A549 (cell line): ENCODE results near the gene TMPRSS11B. TPM values are rescaled to one million over a fixed set of nuclear protein-coding genes. Genes with fewer than 3 reads are reported as not detected.

Experiments used
- ATAC-seq, 2 experiments: fragments of 200-7000 bp in 1 of 2; fragments of >200 bp in 1 of 2; cut with Nextera tagmentation in 1 of 2; cut with Tn5 transposase in 1 of 2; 3 replicates each; pipeline versions ENCODE4 v1.8.0 to v1.9.1; 2018 to 2020; ENCODE audit warnings: mild to moderate bottlenecking in 1 of 2, moderate library complexity in 1 of 2
- CTCF ChIA-PET: fragments of 300-600 bp; sonication (Branson Sonifier 250); formaldehyde crosslinking; extraction: SDS; loops from one replicate; lab custom pipeline; 2021; ENCODE audit warnings: antibody characterized with exemption, inconsistent platforms; lab: Yijun Ruan, JAX
- POLR2A ChIA-PET: fragments of 350-600 bp; formaldehyde crosslinking; extraction: SDS; loops from one replicate; lab custom pipeline; 2021; ENCODE audit warnings: antibody characterized with exemption, inconsistent platforms; lab: Yijun Ruan, JAX
- DNase-seq, 2 experiments: peaks; one replicate each; pipeline versions ENCODE4 v3.0.0 to v3.0.0-alpha.2; 2011 to 2016; ENCODE audit warnings: low read depth in 1 of 2, low spot score in 1 of 2
- FAIRE-seq: peaks from 2 replicates; lab custom pipeline; 2011; peaks lifted over from hg19 to GRCh38; lab: Jason Lieb, UNC
- H3K27ac ChIP-seq, 2 experiments: fragments of >200 bp; sonication (Bioruptor Twin); formaldehyde crosslinking; 3 replicates each; pipeline ENCODE4 v1.5.1; 2016 to 2017
- H3K4me1 ChIP-seq: fragments of >200 bp; sonication (Bioruptor Twin); formaldehyde crosslinking; 3 replicates; pipeline ENCODE4 v1.6.1; 2016
- H3K4me2 ChIP-seq: fragments of >200 bp; sonication (Bioruptor Twin); formaldehyde crosslinking; 3 replicates; pipeline ENCODE4 v1.6.1; 2016
- H3K4me3 ChIP-seq: fragments of >200 bp; sonication (Bioruptor Twin); formaldehyde crosslinking; 3 replicates; pipeline ENCODE4 v1.5.1; 2016
- H3K9me3 ChIP-seq: fragments of >200 bp; sonication (Bioruptor Twin); formaldehyde crosslinking; 3 replicates; pipeline ENCODE4 v1.6.1; 2016
- BHLHE40 ChIP-seq: IDR thresholded peaks from 2 replicates; pipeline ENCODE4 v1.6.1; 2012; ENCODE audit warnings: low read depth, low read length, inconsistent platforms
- CBX2 ChIP-seq: fragments of 200-600 bp; sonication (generic); IDR thresholded peaks from 2 replicates; pipeline ENCODE4 v1.6.1; 2016; ENCODE audit warnings: low read depth, mild to moderate bottlenecking, borderline replicate concordance
- CBX8 ChIP-seq: fragments of 200-600 bp; sonication (generic); IDR thresholded peaks from 2 replicates; pipeline ENCODE4 v1.6.1; 2016
- CHD2 ChIP-seq: fragments of 150-350 bp; IDR thresholded peaks from 2 replicates; pipeline ENCODE4 v1.6.1; 2014; ENCODE audit warnings: low read length; ENCODE audit not compliant: partially characterized antibody
- FOSB ChIP-seq: fragments of 250-450 bp; sonication (Bioruptor Pico); IDR thresholded peaks from 2 replicates; pipeline ENCODE4 v1.5.0; 2020; ENCODE audit warnings: mild to moderate bottlenecking, moderate library complexity
- FOSL2 ChIP-seq, 2 experiments: fragments of 450-650 bp in 1 of 2; fragments of >200 bp in 1 of 2; sonication (Bioruptor Twin) in 1 of 2; formaldehyde crosslinking; IDR thresholded peaks; 2 replicates each; pipeline versions ENCODE4 v1.5.0 to v1.6.1; 2016 to 2020; ENCODE audit warnings: mild to moderate bottlenecking in 1 of 2, moderate library complexity in 1 of 2
- FOXS1 ChIP-seq: fragments of 250-450 bp; sonication (Bioruptor Pico); IDR thresholded peaks from 2 replicates; pipeline ENCODE4 v1.5.0; 2020; ENCODE audit warnings: mild to moderate bottlenecking, moderate library complexity
- HDAC2 ChIP-seq: fragments of 200-600 bp; sonication (generic); IDR thresholded peaks from 2 replicates; pipeline ENCODE4 v1.6.1; 2016
- HEYL ChIP-seq: fragments of 250-450 bp; sonication (Bioruptor Pico); IDR thresholded peaks from 2 replicates; pipeline ENCODE4 v1.8.0; 2021; ENCODE audit warnings: mild to moderate bottlenecking, moderate library complexity
- JUN ChIP-seq, 2 experiments: fragments of >200 bp; sonication (Bioruptor Twin); formaldehyde crosslinking; IDR thresholded peaks; 2 replicates in 1 of 2; 3 replicates in 1 of 2; pipeline ENCODE4 v1.6.1; 2016 to 2017
- JUNB ChIP-seq: fragments of >200 bp; sonication (Bioruptor Twin); formaldehyde crosslinking; IDR thresholded peaks from 2 replicates; pipeline ENCODE4 v1.6.1; 2016
- KDM1A ChIP-seq: fragments of 200-600 bp; sonication (generic); IDR thresholded peaks from 2 replicates; pipeline ENCODE4 v1.6.1; 2016; ENCODE audit warnings: low read depth, mild to moderate bottlenecking
- KDM5A ChIP-seq: fragments of 200-600 bp; sonication (generic); IDR thresholded peaks from 2 replicates; pipeline ENCODE4 v1.6.1; 2016; ENCODE audit warnings: antibody characterized with exemption, mild to moderate bottlenecking
- MAFK ChIP-seq: fragments of 450-650 bp; IDR thresholded peaks from 2 replicates; pipeline ENCODE4 v1.6.1; 2014; ENCODE audit not compliant: partially characterized antibody
- MAZ ChIP-seq: fragments of 150-350 bp; IDR thresholded peaks from 2 replicates; pipeline ENCODE4 v1.6.1; 2014; ENCODE audit warnings: antibody characterized with exemption, low read depth, low read length, borderline replicate concordance
- NFE2L2 ChIP-seq: fragments of 150-350 bp; conservative IDR thresholded peaks from 2 replicates; pipeline ENCODE4 v1.6.1; 2014; ENCODE audit warnings: low read length
- NR3C1 ChIP-seq: fragments of >200 bp; sonication (Bioruptor Twin); formaldehyde crosslinking; IDR thresholded peaks from 3 replicates; pipeline ENCODE4 v1.6.1; 2017
- PHF8 ChIP-seq: fragments of 200-600 bp; sonication (generic); IDR thresholded peaks from 2 replicates; pipeline ENCODE4 v1.6.1; 2016; ENCODE audit warnings: low read depth, mild to moderate bottlenecking, antibody characterized with exemption, moderate library complexity, borderline replicate concordance
- POLR2A ChIP-seq: IDR thresholded peaks from 2 replicates; pipeline ENCODE4 v1.6.1; 2012; ENCODE audit warnings: mild to moderate bottlenecking, low read length
- RAD21 ChIP-seq, 2 experiments: fragments of >200 bp in 1 of 2; sonication (Bioruptor Twin) in 1 of 2; formaldehyde crosslinking in 1 of 2; IDR thresholded peaks in 1 of 2; conservative IDR thresholded peaks in 1 of 2; 2 replicates in 1 of 2; 3 replicates in 1 of 2; pipeline ENCODE4 v1.6.1; 2012 to 2018; ENCODE audit warnings: inconsistent platforms in 1 of 2
- SMC3 ChIP-seq: fragments of >200 bp; sonication (Bioruptor Twin); formaldehyde crosslinking; IDR thresholded peaks from 3 replicates; pipeline ENCODE4 v1.6.1; 2018; ENCODE audit warnings: inconsistent platforms
- TP53 ChIP-seq: fragments of 250-450 bp; sonication (Bioruptor Pico); IDR thresholded peaks from 2 replicates; pipeline ENCODE4 v1.5.0; 2021; ENCODE audit warnings: mild to moderate bottlenecking, moderate library complexity
- WGBS: methylation state at CpG from one replicate; pipeline ENCODE4 v1.1.6; 2017; ENCODE audit errors: missing lambda C conversion rate; 5-methylcytosine and 5-hydroxymethylcytosine counted together
- polyA plus RNA-seq, 4 experiments: library from polyadenylated mRNA; depleted of rRNA in 3 of 4; stranded (reverse); fragments of >200 nt; fragmentation: RNase III in 1 of 4; extraction: RNeasy Plus Mini Kit Qiagen cat#74134 plus additional on column Dnase treatment in 1 of 4; gene quantifications; 2 replicates in 3 of 4; 3 replicates in 1 of 4; pipeline ENCODE4 v1.2.3, GENCODE V29; 2011 to 2017
- TF ChIP-seq, protein P1 (sequence below): fragments of >200 bp; sonication (Bioruptor Twin); formaldehyde crosslinking; IDR thresholded peaks from 3 replicates; pipeline ENCODE4 v1.5.1; 2016
- TF ChIP-seq, protein P2 (sequence below): fragments of 200-600 bp; sonication (generic); IDR thresholded peaks from 2 replicates; pipeline ENCODE4 v1.6.1; 2016; ENCODE audit warnings: antibody characterized with exemption, mild to moderate bottlenecking, moderate library complexity
- TF ChIP-seq, protein P3 (sequence below): fragments of 250-450 bp; sonication (Bioruptor Pico); IDR thresholded peaks from 2 replicates; pipeline ENCODE4 v1.5.0; 2021; ENCODE audit warnings: mild to moderate bottlenecking, moderate library complexity, borderline replicate concordance
- TF ChIP-seq, protein P4 (sequence below): IDR thresholded peaks from 2 replicates; pipeline ENCODE4 v1.6.1; 2012

The TMPRSS11B gene
- polyA plus RNA-seq, 2 of the 4 experiments (the other 2 are of a cell fraction), result not detected

DNA sequence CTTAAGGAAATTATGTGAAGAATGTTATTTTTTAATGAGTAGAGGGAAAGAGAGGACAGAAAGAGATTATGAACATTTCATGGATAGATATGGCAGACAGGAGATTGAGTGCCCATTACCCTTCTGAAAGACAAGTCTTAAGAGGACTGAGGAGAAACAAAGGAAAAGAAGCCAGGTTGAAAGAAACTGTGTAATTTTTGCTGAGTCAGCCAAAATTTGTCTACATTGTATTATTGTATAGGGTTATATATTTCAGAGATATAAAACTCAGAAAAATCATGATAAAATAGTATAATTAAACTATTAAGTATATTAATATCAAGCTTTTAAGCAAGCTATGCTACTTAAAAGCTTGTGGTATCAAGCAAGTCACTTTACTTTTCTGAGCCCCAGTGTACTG lies 4.9 kb downstream of the TMPRSS11B start:
- TF ChIP-seq MAFK (peak; percentile 96), KDM1A (no peak), FOSL2 (IDR thresholded peaks at IDR 0.05) (no peak), FOSL2 (CRISPR knock-in tag; IDR thresholded peaks at IDR 0.05) (no peak)
- Histone ChIP-seq H3K4me3 (no peak overlapping the region), H3K27ac (no peak overlapping the region), H3K4me1 (no peaks in the 10 kb centered on the region), H3K9me3 (no peaks in the 10 kb centered on the region), H3K4me2 (no peak overlapping the region)
- no peak for ATAC-seq
- ChIA-PET CTCF (no interaction called here), POLR2A (no interaction called here)
- FAIRE-seq, result no peak
- DNase-seq, result no peak

DNA sequence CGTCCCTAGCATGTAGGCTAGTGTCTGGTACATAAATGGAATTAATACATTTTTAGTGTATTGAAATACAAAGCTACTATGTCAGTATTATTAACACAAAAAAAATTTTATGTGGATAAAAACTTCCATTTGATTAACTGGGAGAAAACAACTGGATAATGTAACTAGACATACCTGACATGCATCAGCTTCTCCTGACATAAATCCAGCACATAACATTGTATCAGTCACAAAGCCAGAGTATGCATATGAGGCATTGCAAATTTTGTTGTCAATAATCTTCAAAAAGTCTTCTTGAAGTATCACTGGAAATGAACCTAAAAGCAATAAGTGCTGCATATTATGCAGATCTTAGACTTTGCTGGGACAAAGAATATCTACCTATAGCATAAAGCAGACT lies 16.9 kb downstream of the TMPRSS11B start:
- no peak for FAIRE-seq
- 3% methylated on average over 1 of the region's 1 CpG for WGBS

DNA sequence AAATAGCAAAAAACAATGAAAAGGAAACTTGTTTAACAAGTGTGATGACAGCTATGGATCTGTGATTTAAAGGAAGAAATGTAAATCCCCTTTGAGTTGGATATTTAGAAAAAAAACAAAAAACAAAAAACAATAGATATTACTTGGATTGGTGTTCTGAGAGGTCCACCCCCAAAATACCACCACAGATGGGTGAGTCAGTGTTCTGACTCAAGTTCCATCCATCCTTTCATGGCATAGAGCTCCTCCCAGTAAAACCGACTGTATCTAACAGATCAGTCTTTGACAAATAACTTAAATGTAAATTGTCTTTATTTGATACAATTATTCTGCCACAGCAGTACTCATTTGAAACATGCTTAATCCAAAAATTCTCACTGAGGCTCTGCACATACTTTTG lies 27.4 kb downstream of the TMPRSS11B start:
- ChIA-PET POLR2A (no interaction called here), CTCF (no interaction called here)
- no peaks in the 10 kb centered on the region for H3K9me3 ChIP-seq
- whole genome bisulfite sequencing, result 5% methylated on average over 1 of the region's 1 CpG
- DNase-seq (no peak), ATAC-seq (no peak), FAIRE-seq (no peak)
- H3K4me2 ChIP-seq, result no peak overlapping the region
- no peak overlapping the region for H3K4me3 ChIP-seq
- H3K4me1 ChIP-seq, result no peaks in the 10 kb centered on the region
- no peak overlapping the region for H3K27ac ChIP-seq
- TF ChIP-seq JUN (IDR thresholded peaks at IDR 0.05) (no peak), JUNB (no peak), CBX8 (no peak), MAZ (no peak), KDM5A (no peak), CBX2 (no peak), PHF8 (no peak)
- TF ChIP-seq, protein P1, sequence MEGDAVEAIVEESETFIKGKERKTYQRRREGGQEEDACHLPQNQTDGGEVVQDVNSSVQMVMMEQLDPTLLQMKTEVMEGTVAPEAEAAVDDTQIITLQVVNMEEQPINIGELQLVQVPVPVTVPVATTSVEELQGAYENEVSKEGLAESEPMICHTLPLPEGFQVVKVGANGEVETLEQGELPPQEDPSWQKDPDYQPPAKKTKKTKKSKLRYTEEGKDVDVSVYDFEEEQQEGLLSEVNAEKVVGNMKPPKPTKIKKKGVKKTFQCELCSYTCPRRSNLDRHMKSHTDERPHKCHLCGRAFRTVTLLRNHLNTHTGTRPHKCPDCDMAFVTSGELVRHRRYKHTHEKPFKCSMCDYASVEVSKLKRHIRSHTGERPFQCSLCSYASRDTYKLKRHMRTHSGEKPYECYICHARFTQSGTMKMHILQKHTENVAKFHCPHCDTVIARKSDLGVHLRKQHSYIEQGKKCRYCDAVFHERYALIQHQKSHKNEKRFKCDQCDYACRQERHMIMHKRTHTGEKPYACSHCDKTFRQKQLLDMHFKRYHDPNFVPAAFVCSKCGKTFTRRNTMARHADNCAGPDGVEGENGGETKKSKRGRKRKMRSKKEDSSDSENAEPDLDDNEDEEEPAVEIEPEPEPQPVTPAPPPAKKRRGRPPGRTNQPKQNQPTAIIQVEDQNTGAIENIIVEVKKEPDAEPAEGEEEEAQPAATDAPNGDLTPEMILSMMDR, result no peak
- TF ChIP-seq, protein P2, sequence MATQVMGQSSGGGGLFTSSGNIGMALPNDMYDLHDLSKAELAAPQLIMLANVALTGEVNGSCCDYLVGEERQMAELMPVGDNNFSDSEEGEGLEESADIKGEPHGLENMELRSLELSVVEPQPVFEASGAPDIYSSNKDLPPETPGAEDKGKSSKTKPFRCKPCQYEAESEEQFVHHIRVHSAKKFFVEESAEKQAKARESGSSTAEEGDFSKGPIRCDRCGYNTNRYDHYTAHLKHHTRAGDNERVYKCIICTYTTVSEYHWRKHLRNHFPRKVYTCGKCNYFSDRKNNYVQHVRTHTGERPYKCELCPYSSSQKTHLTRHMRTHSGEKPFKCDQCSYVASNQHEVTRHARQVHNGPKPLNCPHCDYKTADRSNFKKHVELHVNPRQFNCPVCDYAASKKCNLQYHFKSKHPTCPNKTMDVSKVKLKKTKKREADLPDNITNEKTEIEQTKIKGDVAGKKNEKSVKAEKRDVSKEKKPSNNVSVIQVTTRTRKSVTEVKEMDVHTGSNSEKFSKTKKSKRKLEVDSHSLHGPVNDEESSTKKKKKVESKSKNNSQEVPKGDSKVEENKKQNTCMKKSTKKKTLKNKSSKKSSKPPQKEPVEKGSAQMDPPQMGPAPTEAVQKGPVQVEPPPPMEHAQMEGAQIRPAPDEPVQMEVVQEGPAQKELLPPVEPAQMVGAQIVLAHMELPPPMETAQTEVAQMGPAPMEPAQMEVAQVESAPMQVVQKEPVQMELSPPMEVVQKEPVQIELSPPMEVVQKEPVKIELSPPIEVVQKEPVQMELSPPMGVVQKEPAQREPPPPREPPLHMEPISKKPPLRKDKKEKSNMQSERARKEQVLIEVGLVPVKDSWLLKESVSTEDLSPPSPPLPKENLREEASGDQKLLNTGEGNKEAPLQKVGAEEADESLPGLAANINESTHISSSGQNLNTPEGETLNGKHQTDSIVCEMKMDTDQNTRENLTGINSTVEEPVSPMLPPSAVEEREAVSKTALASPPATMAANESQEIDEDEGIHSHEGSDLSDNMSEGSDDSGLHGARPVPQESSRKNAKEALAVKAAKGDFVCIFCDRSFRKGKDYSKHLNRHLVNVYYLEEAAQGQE, result no peak

More for the DNA sequence above, 16.9 kb downstream of the TMPRSS11B start:
- H3K27ac ChIP-seq, result no peak overlapping the region
- no peaks in the 10 kb centered on the region for H3K9me3 ChIP-seq
- no peak for DNase-seq
- no peak overlapping the region for H3K4me2 ChIP-seq
- TF ChIP-seq HEYL (CRISPR knock-in tag), result no peak
- TF ChIP-seq CBX2, result no peak
- TF ChIP-seq PHF8, result no peak
- no peak for TF ChIP-seq CHD2
- TF ChIP-seq, protein P3, sequence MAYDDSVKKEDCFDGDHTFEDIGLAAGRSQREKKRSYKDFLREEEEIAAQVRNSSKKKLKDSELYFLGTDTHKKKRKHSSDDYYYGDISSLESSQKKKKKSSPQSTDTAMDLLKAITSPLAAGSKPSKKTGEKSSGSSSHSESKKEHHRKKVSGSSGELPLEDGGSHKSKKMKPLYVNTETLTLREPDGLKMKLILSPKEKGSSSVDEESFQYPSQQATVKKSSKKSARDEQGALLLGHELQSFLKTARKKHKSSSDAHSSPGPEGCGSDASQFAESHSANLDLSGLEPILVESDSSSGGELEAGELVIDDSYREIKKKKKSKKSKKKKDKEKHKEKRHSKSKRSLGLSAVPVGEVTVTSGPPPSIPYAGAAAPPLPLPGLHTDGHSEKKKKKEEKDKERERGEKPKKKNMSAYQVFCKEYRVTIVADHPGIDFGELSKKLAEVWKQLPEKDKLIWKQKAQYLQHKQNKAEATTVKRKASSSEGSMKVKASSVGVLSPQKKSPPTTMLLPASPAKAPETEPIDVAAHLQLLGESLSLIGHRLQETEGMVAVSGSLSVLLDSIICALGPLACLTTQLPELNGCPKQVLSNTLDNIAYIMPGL (CRISPR knock-in tag), result no peak
- TF ChIP-seq SMC3, result no peak
- no peak for TF ChIP-seq NR3C1
- TF ChIP-seq, protein P2, result no peak
- no peak for TF ChIP-seq TP53 (CRISPR knock-in tag)
- TF ChIP-seq HDAC2, result no peak
- TF ChIP-seq NFE2L2, result no peak
- TF ChIP-seq RAD21 (conservative IDR thresholded peaks at IDR 0.05 in 1 of 2, IDR thresholded peaks at IDR 0.05 in 1 of 2), result no peak
- TF ChIP-seq BHLHE40, result no peak
- no peak for TF ChIP-seq FOSB (CRISPR knock-in tag)
- no peak for TF ChIP-seq FOXS1
- no peak for TF ChIP-seq POLR2A
- TF ChIP-seq, protein P4, sequence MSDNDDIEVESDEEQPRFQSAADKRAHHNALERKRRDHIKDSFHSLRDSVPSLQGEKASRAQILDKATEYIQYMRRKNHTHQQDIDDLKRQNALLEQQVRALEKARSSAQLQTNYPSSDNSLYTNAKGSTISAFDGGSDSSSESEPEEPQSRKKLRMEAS, result no peak
- ATAC-seq, result no peak
- H3K4me1 ChIP-seq, result no peaks in the 10 kb centered on the region
- no peak overlapping the region for H3K4me3 ChIP-seq
- ChIA-PET CTCF (no interaction called here), POLR2A (no interaction called here)
